ENCODE data around the gene ING3.

Gene ING3

GRCh38 chr7:120989257-120990220 lies 39.0 kb downstream of the ING3 start:
- DNase-seq (ENCODE audit: low spot score) = no peak

DNA sequence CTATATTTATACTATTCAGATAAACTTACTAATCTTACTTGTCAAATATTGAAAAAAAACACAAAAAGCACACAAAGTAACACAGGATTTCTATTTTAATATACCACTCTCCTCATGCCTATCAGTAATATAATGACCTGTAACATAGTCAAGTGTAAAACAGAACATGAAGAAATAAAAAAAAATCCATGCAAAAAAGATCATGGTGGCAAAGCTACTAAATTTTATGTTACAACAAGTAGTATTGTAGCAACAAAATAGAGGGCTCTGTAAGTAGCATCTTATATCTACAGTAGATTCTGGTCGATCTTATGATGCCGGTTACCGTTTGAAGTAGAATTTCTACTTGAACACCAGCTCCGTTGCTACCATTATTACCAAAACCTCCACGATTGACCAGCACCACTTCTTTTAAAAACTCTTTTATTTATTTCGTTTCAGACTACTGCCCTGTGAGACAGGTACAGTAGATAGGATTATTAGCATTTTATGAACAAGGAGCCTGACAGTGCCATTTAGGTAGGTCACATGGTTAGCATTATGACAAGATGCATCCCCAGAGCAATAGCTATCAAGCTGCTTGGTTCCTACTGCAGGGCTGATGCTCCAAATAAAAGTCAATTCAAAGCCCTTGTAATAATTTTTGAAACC lies 40.0 kb downstream of the ING3 start:
- no peak for DNase-seq (ENCODE audit: low spot score)

DNA sequence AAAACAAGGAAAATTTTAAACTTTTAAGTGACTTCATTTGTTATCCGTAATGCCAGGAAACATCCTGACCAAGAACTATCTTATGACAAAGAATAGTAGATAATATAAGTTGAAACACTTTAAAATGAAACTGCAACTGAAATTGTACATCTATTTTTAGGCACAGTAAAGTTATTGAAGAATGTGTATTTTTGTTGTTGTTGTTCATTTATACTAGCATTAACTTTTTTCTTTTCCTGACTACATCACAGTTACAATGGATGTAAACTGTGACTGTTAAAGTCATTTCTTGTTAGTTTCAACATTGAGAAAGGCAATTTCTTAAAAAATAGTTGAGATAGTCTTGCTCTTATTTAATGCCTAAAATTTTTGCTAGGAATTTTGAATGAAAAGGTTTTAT lies 40.6 kb downstream of the ING3 start:
- no peak for DNase-seq (ENCODE audit: low spot score)

GRCh38 chr7:120991581-120991980 lies 41.0 kb downstream of the ING3 start:
- DNase-seq (ENCODE audit: low spot score) = no peak

DNA sequence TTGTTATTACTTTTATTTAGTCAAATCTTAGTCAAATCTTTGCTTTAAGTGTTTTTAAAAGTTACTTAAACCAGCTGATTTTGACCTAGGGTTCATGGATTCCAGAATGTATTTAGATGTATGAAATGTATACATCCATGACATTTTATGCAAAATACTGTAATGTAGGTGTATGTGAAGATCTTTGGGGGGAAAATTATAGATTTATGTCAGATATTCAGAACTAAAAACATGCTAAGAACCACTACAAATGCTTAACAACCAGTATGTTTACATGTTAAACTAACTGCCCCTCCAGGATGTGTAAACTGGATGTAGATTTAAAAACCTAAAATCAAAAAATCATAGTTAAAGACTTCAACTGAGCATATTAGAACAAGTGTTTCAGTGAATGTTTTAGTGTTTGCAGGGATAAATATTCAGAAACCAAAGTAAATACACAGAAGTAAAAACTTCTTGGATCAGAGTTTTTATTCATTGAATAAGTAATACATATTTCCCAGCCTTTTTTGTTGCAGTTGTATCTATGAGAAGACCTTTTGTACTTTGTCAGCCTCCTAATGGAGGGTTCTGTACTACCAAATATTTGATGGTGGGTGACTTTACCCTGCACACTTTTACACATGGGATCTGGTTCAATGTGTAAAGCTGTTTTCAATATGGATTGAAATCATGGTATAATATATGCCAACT lies 41.8 kb downstream of the ING3 start:
- DNase-seq (ENCODE audit: low spot score) = no peak

DNA sequence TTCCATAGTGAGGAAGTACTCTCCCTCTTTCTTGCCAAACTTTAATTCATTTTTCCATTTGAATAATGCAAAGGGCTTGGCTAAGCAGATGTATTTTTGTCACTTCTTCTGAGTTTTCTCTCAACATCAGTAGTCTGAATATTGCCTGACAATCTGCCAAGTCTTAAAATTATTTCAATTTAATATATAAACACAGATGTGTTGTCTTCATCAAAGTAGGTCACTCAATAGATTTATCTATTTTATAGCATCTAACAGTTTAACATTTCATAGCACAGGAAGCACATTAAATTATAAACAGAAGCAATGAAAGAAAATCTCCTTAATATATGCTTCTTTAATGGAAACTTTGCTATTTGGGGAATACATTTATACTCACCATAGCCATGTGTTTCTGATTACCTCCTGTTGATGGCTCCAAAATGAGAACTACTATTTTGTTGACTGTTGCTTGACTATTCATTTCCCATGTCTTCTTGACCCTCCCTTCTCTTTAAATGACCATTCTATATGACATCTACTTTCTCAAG lies 42.5 kb downstream of the ING3 start:
- DNase-seq (ENCODE audit: low spot score) = no peak

- no peak for DNase-seq (ENCODE audit: low spot score)
These were observed 43.1 kb downstream of the ING3 start for GRCh38 chr7:120993553-120994191.

DNA sequence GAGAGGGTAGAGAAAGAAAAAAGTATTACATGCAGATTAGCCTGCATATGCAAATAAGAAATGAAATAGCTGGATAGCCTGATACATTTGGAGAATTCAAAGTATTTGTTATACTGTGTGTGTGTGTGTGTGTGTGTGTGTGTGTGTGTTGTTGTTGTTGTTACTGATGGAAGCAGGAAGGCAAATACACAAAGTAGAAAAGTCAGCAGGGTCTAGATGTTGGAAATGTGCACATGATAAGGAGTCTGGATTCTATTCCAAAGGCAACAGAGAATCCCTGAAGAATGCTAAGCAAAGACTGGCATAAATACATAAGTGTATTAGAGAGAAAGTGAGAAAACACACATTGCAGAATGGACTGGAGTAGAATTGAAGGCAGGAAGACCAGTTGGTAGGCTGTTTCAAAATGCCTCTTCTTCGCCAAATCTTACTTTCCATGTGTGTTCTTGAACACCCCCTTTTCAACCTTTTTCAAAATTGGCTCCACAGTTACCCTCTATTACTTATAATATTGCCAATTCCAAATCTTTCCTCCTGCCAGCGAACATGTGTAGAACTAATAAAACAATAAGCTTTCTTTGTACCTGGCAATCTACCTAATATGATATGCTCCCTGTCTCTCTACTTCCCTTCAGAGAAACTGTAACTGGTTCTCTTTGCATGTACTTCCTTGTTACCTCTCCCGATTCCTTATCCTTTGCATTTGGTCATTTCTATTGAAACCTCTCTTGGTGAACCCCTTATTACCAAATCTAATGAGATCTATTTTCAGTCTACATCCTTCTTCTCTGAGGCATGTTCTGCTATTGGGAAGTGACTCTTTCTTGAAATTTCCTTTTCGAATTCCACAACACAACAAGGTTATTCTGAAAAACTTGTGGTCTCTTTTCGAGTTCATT lies 44.2 kb downstream of the ING3 start:
- no peak for DNase-seq (ENCODE audit: low spot score)

GRCh38 chr7:120995654-120996053 lies 45.1 kb downstream of the ING3 start:
- DNase-seq (ENCODE audit: low spot score) = no peak

DNA sequence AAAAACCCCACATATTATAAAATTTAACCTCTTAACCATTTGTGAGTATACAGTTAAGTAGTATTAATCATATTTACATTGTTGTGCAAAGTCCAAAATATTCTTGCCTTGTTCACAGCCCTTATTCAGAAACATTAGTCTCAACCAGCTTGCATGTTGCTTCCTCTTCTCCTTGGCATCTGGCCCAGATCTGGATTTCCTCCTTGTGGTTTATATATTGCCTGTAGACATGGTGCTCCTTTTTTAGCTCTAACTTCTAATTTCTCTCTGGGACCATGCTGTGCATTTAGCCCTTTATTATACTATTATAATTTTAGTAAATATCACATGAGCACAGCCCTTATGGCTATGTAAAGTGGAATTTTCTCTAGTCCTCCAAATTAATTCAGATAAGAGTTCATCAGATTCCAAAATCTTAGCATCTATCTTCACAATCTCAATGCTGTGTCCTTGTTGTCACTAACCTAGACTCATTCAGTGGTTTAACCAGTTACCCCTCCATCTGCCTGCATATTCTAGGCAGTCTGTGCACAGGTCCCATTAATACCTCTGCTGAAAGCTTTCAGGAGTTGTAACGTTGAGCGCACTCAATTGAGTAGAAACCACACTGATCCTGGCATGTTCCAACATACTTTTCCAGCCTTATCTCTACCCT lies 45.9 kb downstream of the ING3 start:
- DNase-seq (ENCODE audit: low spot score) = peak; percentile 3

DNA sequence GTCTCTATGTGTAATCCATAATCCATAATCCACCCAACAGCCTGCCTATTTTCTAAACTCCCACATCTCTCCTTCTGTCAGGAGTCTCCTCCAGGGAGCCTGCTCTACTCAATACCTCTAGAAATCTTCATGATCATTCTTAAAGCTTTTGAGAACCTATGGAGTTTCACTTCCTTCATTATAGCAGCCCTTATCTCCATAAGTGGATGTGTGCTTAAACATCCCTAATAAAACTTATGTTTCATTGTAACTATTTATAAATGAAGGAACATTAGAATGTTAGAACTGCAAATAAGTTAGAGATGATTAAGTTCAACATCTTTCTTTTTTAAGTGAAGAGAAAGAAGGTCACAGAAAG lies 46.4 kb downstream of the ING3 start:
- no peak for DNase-seq (ENCODE audit: low spot score)

DNA sequence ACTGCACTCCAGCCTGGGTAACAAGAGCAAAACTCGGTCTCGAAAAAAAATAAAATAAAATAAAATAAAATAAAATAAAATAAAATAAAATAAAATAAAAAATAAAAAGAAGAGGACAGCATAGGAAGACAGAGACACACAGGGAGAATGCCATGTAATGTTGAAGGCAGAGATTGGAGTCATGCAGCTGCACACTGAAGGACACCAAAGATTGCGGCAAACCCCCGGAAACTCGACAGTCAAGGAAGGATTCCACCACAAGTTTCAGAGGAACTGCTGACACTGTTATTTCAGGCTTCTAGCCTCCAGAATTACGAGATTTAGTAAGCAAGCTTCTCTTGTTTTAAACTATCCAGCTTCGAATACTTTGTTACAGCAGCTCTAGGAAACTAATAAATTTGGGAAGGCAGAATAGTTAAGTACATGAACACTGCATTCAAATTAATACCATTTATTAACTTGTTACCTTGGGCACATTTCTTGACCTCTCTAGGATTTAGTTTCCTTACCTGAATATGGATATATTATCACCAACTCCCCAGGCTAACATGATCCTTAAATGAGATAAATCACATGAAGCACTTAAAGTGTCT lies 47.4 kb downstream of the ING3 start:
- no peak for DNase-seq (ENCODE audit: low spot score)

- no peak for DNase-seq (ENCODE audit: low spot score)
These were observed 47.9 kb downstream of the ING3 start for GRCh38 chr7:120998520-120998919.

GRCh38 chr7:120998996-120999565 lies 48.5 kb downstream of the ING3 start:
- no peak for DNase-seq (ENCODE audit: low spot score)

GRCh38 chr7:121000081-121000983 lies 49.8 kb downstream of the ING3 start:
- no peak for DNase-seq (ENCODE audit: low spot score)

GRCh38 chr7:121001234-121001906 lies 50.8 kb downstream of the ING3 start:
- no peak for DNase-seq (ENCODE audit: low spot score)

GRCh38 chr7:121002048-121002756 lies 51.6 kb downstream of the ING3 start:
- DNase-seq (ENCODE audit: low spot score) = no peak

Data from germinal center (tissue), 1 donor.